HFF-Myc (cell line): ENCODE results near the gene ULK1.

ENCODE experiments used
- DNase-seq: peaks from one replicate; pipeline ENCODE4 v3.0.0-alpha.2; 2011; ENCODE audit warnings: low read depth; ENCODE audit errors: extremely low read depth
- H3K4me3 ChIP-seq: replicated peaks from 2 replicates; pipeline ENCODE4 v1.5.1; 2011; ENCODE audit warnings: low read depth, mild to moderate bottlenecking, control low read depth, low read length
- TF ChIP-seq, protein P1 (sequence below): IDR thresholded peaks from 2 replicates; pipeline ENCODE4 v1.5.1; 2012; ENCODE audit warnings: mild to moderate bottlenecking, low read depth, low read length, control low read depth; ENCODE audit errors: missing control alignments

Gene ULK1

DNA sequence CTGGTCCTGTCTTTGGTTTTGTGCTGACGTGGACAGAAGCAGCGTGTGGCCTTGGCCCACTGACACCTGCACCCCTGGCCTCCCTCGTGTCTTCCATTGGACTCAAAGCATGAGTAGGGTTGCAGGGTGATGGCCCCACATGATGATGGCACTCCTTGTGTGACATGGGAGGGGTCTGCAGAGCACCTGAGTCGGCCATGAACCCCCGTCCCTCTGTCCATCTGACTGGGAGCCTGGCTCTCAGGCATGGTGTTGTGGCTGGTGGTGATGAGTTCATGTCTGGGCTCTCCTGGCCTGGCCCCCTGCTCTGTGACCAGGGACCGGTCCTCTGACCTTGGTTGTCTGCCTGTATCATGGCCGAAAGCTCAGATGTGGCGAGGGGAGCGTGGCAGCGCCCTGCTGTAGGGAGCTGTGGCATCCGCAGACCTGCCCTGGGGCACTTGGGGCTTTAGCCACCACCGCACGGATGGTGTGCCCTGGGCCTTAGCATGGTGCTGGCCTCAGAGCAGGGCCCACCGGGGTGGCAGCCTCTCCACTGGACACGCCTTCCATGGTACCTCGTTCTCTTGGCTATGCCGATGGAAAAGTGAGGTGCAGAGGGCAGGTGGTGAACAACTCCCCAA, 16.7 kb downstream of the ULK1 start:
- TF ChIP-seq, protein P1, sequence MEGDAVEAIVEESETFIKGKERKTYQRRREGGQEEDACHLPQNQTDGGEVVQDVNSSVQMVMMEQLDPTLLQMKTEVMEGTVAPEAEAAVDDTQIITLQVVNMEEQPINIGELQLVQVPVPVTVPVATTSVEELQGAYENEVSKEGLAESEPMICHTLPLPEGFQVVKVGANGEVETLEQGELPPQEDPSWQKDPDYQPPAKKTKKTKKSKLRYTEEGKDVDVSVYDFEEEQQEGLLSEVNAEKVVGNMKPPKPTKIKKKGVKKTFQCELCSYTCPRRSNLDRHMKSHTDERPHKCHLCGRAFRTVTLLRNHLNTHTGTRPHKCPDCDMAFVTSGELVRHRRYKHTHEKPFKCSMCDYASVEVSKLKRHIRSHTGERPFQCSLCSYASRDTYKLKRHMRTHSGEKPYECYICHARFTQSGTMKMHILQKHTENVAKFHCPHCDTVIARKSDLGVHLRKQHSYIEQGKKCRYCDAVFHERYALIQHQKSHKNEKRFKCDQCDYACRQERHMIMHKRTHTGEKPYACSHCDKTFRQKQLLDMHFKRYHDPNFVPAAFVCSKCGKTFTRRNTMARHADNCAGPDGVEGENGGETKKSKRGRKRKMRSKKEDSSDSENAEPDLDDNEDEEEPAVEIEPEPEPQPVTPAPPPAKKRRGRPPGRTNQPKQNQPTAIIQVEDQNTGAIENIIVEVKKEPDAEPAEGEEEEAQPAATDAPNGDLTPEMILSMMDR, result no peak
- H3K4me3 ChIP-seq, result no peak overlapping the region
- no peak for DNase-seq

DNA sequence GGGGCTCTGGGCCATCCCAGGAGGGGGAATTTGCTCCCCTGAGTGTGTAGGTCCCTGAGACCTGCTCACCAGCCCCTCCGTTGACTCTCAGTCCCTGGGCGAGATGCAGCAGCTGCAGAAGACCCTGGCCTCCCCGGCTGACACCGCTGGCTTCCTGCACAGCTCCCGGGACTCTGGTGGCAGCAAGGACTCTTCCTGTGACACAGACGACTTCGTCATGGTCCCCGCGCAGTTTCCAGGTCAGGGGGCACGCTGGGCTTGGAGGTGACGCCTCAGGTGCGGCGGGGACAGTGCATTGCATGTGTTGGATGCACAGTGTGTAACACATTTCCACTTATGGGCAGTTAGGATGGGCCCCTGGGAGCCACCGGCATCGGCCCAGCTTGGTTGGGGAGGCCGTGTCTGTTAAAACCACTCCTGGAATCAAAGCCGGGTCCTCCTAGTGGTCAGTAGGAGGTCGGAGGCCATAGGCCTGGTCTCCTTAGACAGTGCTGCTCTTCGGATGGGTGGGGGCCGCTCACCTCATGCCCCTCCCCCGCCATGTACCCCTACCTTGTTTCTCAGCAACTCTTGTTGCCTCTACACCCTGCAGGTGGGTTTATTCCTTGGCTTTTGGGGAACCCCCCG, 17.5 kb downstream of the ULK1 start:
- DNase-seq, result no peak
- TF ChIP-seq, protein P1, result no peak

DNA sequence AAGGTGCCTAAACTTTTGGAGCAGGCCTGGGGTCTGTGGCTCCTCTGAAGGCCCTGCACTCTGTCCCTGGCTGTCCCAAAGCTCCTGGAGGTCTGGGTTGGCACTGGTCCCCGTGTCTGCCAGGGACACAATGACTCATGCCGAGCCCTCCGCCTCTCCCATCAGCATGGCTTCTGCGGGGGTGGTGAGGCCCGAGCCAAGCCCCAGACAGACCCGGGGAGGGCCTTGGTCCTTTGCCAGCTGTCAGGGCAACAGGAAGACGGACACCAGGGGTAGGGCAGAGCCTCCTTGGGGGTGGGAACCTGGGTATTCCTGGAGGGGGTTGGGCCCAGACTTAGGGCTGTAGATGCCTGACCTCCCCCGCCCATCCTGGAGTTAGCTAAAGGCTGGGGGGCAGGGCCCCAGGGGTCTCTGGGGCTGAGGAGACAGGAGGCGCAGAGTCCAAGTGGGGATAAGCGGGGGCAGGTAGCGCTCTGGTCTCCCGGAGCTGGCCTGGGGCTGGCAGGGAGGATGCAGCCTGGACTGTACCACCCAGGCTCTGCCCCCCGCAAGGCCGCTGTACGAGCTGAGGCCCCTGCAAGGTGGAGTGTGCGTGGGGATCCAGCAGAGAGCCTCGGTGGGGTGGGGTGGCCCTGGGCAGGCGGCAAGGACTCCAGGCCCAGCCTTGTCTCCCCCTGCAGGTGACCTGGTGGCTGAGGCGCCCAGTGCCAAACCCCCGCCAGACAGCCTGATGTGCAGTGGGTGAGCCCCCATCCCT, 18.3 kb downstream of the ULK1 start:
- H3K4me3 ChIP-seq, result no peak overlapping the region
- TF ChIP-seq, protein P1, result no peak
- DNase-seq, result peak; percentile 72

More for the DNA sequence above, 17.5 kb downstream of the ULK1 start:
- no peak overlapping the region for H3K4me3 ChIP-seq

DNA sequence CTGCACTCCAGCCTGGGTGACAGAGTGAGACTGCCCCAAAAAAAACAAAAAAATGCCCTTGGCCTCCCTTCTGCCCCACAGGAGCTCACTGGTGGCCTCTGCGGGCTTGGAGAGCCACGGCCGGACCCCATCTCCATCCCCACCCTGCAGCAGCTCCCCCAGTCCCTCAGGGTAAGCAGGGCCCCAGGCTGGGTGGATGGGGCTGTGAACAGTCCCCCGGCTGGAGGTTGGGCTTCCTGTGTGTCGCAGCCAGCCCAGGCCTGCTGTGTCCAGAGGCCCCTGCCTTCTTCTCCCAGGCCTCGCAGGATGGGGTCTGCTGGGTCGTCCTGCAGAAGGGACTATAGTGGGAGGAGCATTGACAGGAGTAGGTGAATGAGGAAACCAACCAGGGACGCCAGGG, 19.2 kb downstream of the ULK1 start:
- TF ChIP-seq, protein P1, result no peak
- DNase-seq, result no peak
- no peak overlapping the region for H3K4me3 ChIP-seq

DNA sequence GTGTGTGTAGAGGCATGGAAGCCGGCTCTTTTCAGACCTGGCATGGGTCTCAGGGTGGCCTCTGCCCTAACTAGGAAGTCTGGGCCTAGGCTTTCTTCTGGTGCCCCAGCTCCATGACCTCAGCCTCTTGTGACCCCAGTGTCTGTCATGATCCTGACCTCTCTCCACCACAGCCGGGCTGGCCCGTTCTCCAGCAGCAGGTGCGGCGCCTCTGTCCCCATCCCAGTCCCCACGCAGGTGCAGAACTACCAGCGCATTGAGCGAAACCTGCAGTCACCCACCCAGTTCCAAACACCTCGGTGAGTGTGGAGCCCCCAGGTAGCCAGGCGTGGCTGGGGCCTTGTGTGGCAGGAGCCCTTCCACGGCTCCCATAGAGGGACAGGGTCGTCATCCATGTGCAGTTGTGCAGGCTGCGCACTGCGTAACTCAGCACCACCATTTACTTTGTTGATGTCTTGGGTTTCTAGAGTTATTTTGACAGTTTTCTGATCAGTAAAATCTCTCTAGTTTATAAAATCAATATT, 19.8 kb downstream of the ULK1 start:
- H3K4me3 ChIP-seq, result no peak overlapping the region
- TF ChIP-seq, protein P1, result no peak
- DNase-seq, result no peak

DNA sequence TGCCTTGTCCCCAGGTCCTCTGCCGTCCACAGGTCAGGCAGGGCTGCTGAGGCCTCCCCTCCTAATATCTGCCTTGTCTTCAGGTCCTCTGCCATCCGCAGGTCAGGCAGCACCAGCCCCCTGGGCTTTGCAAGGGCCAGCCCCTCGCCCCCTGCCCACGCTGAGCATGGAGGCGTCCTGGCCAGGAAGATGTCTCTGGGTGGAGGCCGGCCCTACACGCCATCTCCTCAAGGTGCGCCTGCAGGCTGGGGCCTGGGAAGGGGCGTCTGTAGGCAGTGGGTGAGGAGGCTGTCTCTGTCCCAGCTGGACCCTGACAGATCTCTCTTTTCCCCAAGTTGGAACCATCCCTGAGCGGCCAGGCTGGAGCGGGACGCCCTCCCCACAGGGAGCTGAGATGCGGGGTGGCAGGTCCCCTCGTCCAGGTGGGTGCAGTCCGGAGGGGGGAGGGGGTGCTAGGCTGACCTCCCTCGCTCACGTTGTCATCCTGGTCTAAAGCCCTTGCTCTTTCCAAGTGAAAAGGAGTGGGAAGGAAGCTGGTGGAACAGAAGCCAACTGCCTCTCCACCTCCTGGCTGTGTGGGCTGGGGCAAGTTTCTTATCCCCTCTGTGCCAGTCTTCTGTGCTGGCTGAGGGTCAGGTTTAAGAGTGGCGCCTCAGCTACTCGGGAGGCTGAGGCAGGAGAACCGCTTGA, 20.7 kb downstream of the ULK1 start:
- H3K4me3 ChIP-seq, result no peak overlapping the region
- TF ChIP-seq, protein P1, result no peak
- no peak for DNase-seq
